ENCODE measurements around the gene TRIO. TPM values are rescaled to one million over a fixed set of nuclear protein-coding genes. Genes with fewer than 3 reads are reported as not detected.

Gene TRIO
- total and polyA plus RNA-seq, 10 of the 15 experiments (the other 5 are each of a cell fraction or from before 2014, with no cell fraction given) = 5.1 to 96.4 (median 44.6) TPM

- H4K20me1 ChIP-seq (ENCODE audit: control insufficient read depth, insufficient read depth) = peaks cover 11% of the 10 kb centered on the region
- no peak for FAIRE-seq
- no TSS peak for BruUV-seq (replicated peaks)
- 100% methylated on average over 2 of the region's 2 CpGs for WGBS (ENCODE audit: insufficient coverage, insufficient replicate concordance, low lambda C conversion rate, missing lambda C conversion rate)
- H3K27ac ChIP-seq (ENCODE audit: control insufficient read depth, insufficient read depth) = no peak overlapping the region
- RAD21 ChIA-PET (ENCODE audit: unreplicated experiment) = no interaction called here
- H3K9ac ChIP-seq (ENCODE audit: control insufficient read depth, insufficient read depth, low read length) = no peak overlapping the region
- peaks cover 4% of the 10 kb centered on the region in 2 experiments; a peak in 3 of 4 replicates for H3K36me3 ChIP-seq (ENCODE audit: control insufficient read depth in 2 of 2, insufficient read depth in 2 of 2, low read length in 1 of 2)
- CTCF ChIA-PET = interaction anchor here (1.5 kb wide), 1 partner anchor 15 kb away, joined by 4 read pairs; no protein-coding TSS in a partner anchor
- H2AFZ ChIP-seq (ENCODE audit: control insufficient read depth, low read depth, low read length) = no peak overlapping the region
- H3K27me3 ChIP-seq (replicated peaks in 1 of 2; ENCODE audit: control insufficient read depth in 2 of 2, insufficient read depth in 2 of 2, low read length in 1 of 2) = no peaks in the 10 kb centered on the region
- in situ Hi-C loops (cut with MboI) = no loop called here
- peaks cover 57% of the 10 kb centered on the region for H3K4me1 ChIP-seq (ENCODE audit: control insufficient read depth, insufficient read depth, low read length)
- TF ChIP-seq SUPT20H (IDR thresholded peaks at IDR 0.05; ENCODE audit: borderline replicate concordance, control insufficient read depth, low read depth, low read length) (no peak), POLR2AphosphoS5 (IDR thresholded peaks at IDR 0.05; ENCODE audit: low read length) (no peak), MLLT1 (IDR thresholded peaks at IDR 0.05) (no peak), EP300 (IDR thresholded peaks at IDR 0.05; ENCODE audit: borderline replicate concordance in 1 of 2, control insufficient read depth in 1 of 2, low read depth in 2 of 2, low read length in 2 of 2) (no peak), FOXM1 (IDR thresholded peaks at IDR 0.05; ENCODE audit: low read depth, low read length) (no peak), SMAD1 (IDR thresholded peaks at IDR 0.05; ENCODE audit: low read depth, partially characterized antibody) (no peak), SREBF2 (IDR thresholded peaks at IDR 0.05; ENCODE audit: low read length) (no peak), STAT1 (conservative IDR thresholded peaks at IDR 0.05) (no peak), RB1 (IDR thresholded peaks at IDR 0.05; ENCODE audit: borderline replicate concordance) (no peak), RELA (IDR thresholded peaks at IDR 0.05; ENCODE audit: borderline replicate concordance, partially characterized antibody) (no peak), RAD51 (IDR thresholded peaks at IDR 0.05) (no peak), RFX5 (IDR thresholded peaks at IDR 0.05; ENCODE audit: low read depth, low read length) (no peak)
- TF ChIP-seq, protein P1, sequence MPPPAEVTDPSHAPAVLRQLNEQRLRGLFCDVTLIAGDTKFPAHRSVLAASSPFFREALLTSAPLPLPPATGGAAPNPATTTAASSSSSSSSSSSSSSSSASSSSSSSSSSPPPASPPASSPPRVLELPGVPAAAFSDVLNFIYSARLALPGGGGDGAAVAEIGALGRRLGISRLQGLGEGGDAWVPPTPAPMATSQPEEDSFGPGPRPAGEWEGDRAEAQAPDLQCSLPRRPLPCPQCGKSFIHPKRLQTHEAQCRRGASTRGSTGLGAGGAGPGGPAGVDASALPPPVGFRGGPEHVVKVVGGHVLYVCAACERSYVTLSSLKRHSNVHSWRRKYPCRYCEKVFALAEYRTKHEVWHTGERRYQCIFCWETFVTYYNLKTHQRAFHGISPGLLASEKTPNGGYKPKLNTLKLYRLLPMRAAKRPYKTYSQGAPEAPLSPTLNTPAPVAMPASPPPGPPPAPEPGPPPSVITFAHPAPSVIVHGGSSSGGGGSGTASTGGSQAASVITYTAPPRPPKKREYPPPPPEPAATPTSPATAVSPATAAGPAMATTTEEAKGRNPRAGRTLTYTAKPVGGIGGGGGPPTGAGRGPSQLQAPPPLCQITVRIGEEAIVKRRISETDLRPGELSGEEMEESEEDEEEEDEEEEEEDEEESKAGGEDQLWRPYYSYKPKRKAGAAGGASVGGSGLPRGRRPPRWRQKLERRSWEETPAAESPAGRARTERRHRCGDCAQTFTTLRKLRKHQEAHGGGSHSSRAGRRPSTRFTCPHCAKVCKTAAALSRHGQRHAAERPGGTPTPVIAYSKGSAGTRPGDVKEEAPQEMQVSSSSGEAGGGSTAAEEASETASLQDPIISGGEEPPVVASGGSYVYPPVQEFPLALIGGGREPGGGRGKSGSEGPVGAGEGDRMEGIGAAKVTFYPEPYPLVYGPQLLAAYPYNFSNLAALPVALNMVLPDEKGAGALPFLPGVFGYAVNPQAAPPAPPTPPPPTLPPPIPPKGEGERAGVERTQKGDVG (CRISPR knock-in tag; IDR thresholded peaks at IDR 0.05) = no peak
- TF ChIP-seq, protein P2, sequence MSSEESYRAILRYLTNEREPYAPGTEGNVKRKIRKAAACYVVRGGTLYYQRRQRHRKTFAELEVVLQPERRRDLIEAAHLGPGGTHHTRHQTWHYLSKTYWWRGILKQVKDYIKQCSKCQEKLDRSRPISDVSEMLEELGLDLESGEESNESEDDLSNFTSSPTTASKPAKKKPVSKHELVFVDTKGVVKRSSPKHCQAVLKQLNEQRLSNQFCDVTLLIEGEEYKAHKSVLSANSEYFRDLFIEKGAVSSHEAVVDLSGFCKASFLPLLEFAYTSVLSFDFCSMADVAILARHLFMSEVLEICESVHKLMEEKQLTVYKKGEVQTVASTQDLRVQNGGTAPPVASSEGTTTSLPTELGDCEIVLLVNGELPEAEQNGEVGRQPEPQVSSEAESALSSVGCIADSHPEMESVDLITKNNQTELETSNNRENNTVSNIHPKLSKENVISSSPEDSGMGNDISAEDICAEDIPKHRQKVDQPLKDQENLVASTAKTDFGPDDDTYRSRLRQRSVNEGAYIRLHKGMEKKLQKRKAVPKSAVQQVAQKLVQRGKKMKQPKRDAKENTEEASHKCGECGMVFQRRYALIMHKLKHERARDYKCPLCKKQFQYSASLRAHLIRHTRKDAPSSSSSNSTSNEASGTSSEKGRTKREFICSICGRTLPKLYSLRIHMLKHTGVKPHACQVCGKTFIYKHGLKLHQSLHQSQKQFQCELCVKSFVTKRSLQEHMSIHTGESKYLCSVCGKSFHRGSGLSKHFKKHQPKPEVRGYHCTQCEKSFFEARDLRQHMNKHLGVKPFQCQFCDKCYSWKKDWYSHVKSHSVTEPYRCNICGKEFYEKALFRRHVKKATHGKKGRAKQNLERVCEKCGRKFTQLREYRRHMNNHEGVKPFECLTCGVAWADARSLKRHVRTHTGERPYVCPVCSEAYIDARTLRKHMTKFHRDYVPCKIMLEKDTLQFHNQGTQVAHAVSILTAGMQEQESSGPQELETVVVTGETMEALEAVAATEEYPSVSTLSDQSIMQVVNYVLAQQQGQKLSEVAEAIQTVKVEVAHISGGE (CRISPR knock-in tag; IDR thresholded peaks at IDR 0.05) = no peak
- POLR2A ChIA-PET = interaction anchor here (0.7 kb wide), 1 partner anchor 153 kb away, joined by 7 read pairs; no protein-coding TSS in a partner anchor
- no peak overlapping the region for H3K4me3 ChIP-seq
- intact Hi-C loops (cut with micrococcal nuclease; ENCODE audit: unreplicated experiment) = loop anchor here (5.0 kb wide), 2 partner anchors 107 to 413 kb away; no protein-coding TSS in a partner anchor
- no peak overlapping the region for H3K4me2 ChIP-seq (ENCODE audit: control insufficient read depth, insufficient read depth)
- no peak for DNase-seq (ENCODE audit: low read depth, low spot score)
- SMC1A ChIA-PET (ENCODE audit: uncharacterized antibody, unreplicated experiment) = no interaction called here
- ATAC-seq = no peak
- peaks cover 94% of the 10 kb centered on the region for H3K79me2 ChIP-seq (ENCODE audit: control insufficient read depth, insufficient read depth, low read length)
- peaks cover 29% of the 10 kb centered on the region for H3K9me3 ChIP-seq (replicated peaks; ENCODE audit: control insufficient read depth, insufficient read depth, low read length)
Measured at GRCh38 chr5:14254686-14255085, 111.5 kb downstream of the TRIO start.
